GM06990 (cell line): ENCODE results near the gene IL9R.
"Not testable (repeated sequence)": the region's sequence is repeated elsewhere in the genome, so short reads cannot be mapped to it uniquely, and the experiment has no call there.

Experiments
- DNase-seq: peaks from one replicate; pipeline ENCODE4 v3.0.0-alpha.2; 2011; ENCODE audit not compliant: insufficient read length; ENCODE audit errors: extremely low read depth
- H3K27me3 ChIP-seq: replicated peaks from 2 replicates; pipeline ENCODE4 v1.6.0; 2011; ENCODE audit warnings: low read length; ENCODE audit not compliant: control insufficient read depth, insufficient read depth
- H3K36me3 ChIP-seq: 2 replicates; pipeline ENCODE4 v1.5.1; 2011; ENCODE audit warnings: low read length; ENCODE audit not compliant: control insufficient read depth, insufficient read depth
- H3K4me3 ChIP-seq: replicated peaks from 2 replicates; pipeline ENCODE4 v1.5.1; 2011; ENCODE audit warnings: low read depth, mild to moderate bottlenecking, control low read depth, low read length
- CTCF ChIP-seq: IDR thresholded peaks from 2 replicates; pipeline ENCODE4 v1.5.1; 2011; ENCODE audit warnings: low read length, control low read depth, mild to moderate bottlenecking, inconsistent platforms; ENCODE audit not compliant: insufficient read depth, poor library complexity, severe bottlenecking

Gene IL9R

GRCh38 chrX:155967653-155968325 lies 29.7 kb upstream of the IL9R start:
- Histone ChIP-seq H3K4me3 (no peak overlapping the region), H3K27me3 (no peaks in the 10 kb centered on the region), H3K36me3 (no peaks in the 10 kb centered on the region)
- DNase-seq = no peak
- no peak for TF ChIP-seq CTCF

DNA sequence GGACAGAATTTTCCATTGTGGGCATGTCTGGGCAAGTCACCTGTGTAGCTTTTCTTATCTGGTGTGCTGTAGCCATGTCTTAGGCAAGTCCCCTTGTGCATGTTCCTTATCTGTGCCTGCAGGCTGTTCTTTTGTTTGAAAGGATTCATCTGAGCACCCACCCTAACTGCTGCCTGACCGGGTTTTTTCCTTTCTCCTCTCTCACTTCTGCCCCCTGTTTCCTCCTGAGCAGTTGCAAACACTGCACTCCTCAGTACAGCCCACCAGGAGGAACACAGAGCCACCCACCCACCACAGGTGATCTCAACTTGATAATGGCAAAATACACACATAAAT lies 29.2 kb upstream of the IL9R start:
- no peaks in the 10 kb centered on the region for H3K36me3 ChIP-seq
- TF ChIP-seq CTCF = no peak
- H3K4me3 ChIP-seq = no peak overlapping the region
- H3K27me3 ChIP-seq = no peaks in the 10 kb centered on the region
- no peak for DNase-seq

- no peak overlapping the region for H3K4me3 ChIP-seq
- no peak for TF ChIP-seq CTCF
- H3K36me3 ChIP-seq = no peaks in the 10 kb centered on the region
- H3K27me3 ChIP-seq = no peaks in the 10 kb centered on the region
- no peak for DNase-seq
These were observed 28.7 kb upstream of the IL9R start for GRCh38 chrX:155968791-155969190.

GRCh38 chrX:155971658-155972057 lies 25.8 kb upstream of the IL9R start:
- not testable (repeated sequence) for DNase-seq, H3K4me3 ChIP-seq, H3K27me3 ChIP-seq, H3K36me3 ChIP-seq
- TF ChIP-seq CTCF = peak; percentile 10

DNA sequence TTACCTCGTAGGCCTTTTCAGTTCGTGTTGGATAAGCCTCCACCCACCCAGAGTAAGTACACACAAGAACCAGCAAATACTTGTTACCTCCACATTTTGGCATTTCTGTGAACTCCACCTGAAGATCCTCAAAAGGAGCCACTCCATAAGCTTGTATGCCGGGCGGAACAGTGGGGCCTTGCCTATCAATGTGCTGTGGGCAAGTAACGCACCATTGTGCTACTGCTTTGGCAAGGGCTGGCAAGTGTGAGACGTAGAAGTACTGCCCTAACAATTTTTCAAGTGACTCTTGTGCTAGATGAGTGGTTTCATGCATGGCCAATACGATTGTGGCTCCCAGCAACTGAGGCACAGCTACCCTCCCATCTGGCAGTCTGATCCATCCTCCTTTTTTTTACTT lies 25.3 kb upstream of the IL9R start:
- H3K36me3 ChIP-seq, H3K27me3 ChIP-seq, H3K4me3 ChIP-seq, DNase-seq: not testable (repeated sequence)

- Histone ChIP-seq H3K27me3 (no peaks in the 10 kb centered on the region), H3K36me3 (no peaks in the 10 kb centered on the region), H3K4me3 (no peak overlapping the region)
- no peak for DNase-seq
- TF ChIP-seq CTCF = no peak
These were observed 14.2 kb upstream of the IL9R start for GRCh38 chrX:155983326-155983725.
